ENCODE data around the gene CROCC2.

GRCh38 chr2:240893363-240893844, 12.7 kb upstream of the CROCC2 start:
- TF ChIP-seq POLR2A (IDR thresholded peaks at IDR 0.05): no peak
- TF ChIP-seq CTCF (IDR thresholded peaks at IDR 0.05 in 4 of 5, conservative IDR thresholded peaks at IDR 0.05 in 1 of 5): no peak
